Upper lobe of right lung (tissue), 1 donor: ENCODE data around the gene STXBP5. TPM values are rescaled to one million over a fixed set of nuclear protein-coding genes. Genes with fewer than 3 reads are reported as not detected.
A peak's percentile ranks its signal among the peaks of the same experiment; 100 is the strongest.

Experiments used
- ATAC-seq: fragments of 200-7000 bp; cut with Tn5 transposase; one replicate; pipeline ENCODE4 v1.9.1; 2020; ENCODE audit warnings: mild to moderate bottlenecking, moderate library complexity
- DNase-seq: peaks from one replicate; pipeline ENCODE4 v3.0.0-alpha.2; 2020
- H3K27ac ChIP-seq: fragments of 200-600 bp; one replicate; pipeline ENCODE4 v1.8.0; 2022
- H3K27me3 ChIP-seq: fragments of 200-600 bp; one replicate; pipeline ENCODE4 v1.8.0; 2022; ENCODE audit warnings: mild to moderate bottlenecking
- H3K36me3 ChIP-seq: fragments of 200-600 bp; one replicate; pipeline ENCODE4 v1.8.0; 2022
- H3K4me1 ChIP-seq: fragments of 200-600 bp; one replicate; pipeline ENCODE4 v1.8.0; 2022
- H3K4me3 ChIP-seq: fragments of 200-600 bp; one replicate; pipeline ENCODE4 v1.8.0; 2022; ENCODE audit warnings: mild to moderate bottlenecking
- H3K9me3 ChIP-seq: fragments of 200-600 bp; one replicate; pipeline ENCODE4 v1.8.0; 2022
- intact Hi-C: fragments of 100-400 bp; cut with DNase I; formaldehyde crosslinking; loops from one replicate; pipeline ENCODE4 v1.11.0; 2022
- total RNA-seq: library from RNA; stranded (reverse); fragmentation: NEBNext Ultra II Directional; extraction: Animal tissue kit (Norgen Biotek cat#: 25700); gene quantifications from one replicate; pipeline ENCODE4 v1.2.1, GENCODE V29; 2021
- TF ChIP-seq, protein P1 (sequence below): fragments of 200-600 bp; IDR thresholded peaks from one replicate; pipeline ENCODE4 v1.8.0; 2022; ENCODE audit warnings: antibody characterized with exemption
- donor health status: DM: no; HTN: yes; CAD: no; lungs with severe emphysema.

The STXBP5 gene
- total RNA-seq, 1 donor from 2014 or later, result 22.1 TPM

GRCh38 chr6:147219463-147219862 lies 15.2 kb downstream of the STXBP5 start:
- Histone ChIP-seq H3K36me3 (no peaks in the 10 kb centered on the region), H3K27me3 (no peaks in the 10 kb centered on the region), H3K27ac (no peak overlapping the region), H3K4me3 (no peak overlapping the region), H3K4me1 (peaks cover 6% of the 10 kb centered on the region), H3K9me3 (no peaks in the 10 kb centered on the region)
- intact Hi-C loops, result no loop called here
- DNase-seq (no peak), ATAC-seq (no peak)
- TF ChIP-seq, protein P1, sequence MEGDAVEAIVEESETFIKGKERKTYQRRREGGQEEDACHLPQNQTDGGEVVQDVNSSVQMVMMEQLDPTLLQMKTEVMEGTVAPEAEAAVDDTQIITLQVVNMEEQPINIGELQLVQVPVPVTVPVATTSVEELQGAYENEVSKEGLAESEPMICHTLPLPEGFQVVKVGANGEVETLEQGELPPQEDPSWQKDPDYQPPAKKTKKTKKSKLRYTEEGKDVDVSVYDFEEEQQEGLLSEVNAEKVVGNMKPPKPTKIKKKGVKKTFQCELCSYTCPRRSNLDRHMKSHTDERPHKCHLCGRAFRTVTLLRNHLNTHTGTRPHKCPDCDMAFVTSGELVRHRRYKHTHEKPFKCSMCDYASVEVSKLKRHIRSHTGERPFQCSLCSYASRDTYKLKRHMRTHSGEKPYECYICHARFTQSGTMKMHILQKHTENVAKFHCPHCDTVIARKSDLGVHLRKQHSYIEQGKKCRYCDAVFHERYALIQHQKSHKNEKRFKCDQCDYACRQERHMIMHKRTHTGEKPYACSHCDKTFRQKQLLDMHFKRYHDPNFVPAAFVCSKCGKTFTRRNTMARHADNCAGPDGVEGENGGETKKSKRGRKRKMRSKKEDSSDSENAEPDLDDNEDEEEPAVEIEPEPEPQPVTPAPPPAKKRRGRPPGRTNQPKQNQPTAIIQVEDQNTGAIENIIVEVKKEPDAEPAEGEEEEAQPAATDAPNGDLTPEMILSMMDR, result no peak

DNA sequence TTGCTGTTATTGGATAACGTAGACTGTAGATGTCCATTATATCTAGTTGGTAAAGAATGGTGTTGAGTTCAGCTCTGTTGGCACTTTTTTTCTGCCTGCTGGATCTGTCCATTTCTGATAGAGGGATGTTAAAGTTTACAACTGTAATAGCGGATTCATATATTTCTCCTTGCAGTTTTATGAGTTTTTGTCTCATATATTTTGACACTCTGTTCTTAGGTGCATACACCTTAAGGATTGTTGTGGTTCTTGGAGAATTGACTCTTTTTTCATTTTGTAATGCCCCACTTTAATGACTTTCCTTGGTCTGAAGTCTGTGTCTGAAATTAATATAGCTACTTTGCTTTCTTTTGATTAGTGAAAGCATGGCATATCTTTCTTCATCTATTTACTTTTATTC lies 16.1 kb downstream of the STXBP5 start:
- no peaks in the 10 kb centered on the region for H3K9me3 ChIP-seq
- H3K27me3 ChIP-seq, result no peaks in the 10 kb centered on the region
- H3K27ac ChIP-seq, result no peak overlapping the region
- no peak overlapping the region for H3K4me3 ChIP-seq
- TF ChIP-seq, protein P1, result no peak
- no peaks in the 10 kb centered on the region for H3K36me3 ChIP-seq
- DNase-seq (no peak), ATAC-seq (no peak)
- intact Hi-C loops, result no loop called here
- H3K4me1 ChIP-seq, result peaks cover 6% of the 10 kb centered on the region

DNA sequence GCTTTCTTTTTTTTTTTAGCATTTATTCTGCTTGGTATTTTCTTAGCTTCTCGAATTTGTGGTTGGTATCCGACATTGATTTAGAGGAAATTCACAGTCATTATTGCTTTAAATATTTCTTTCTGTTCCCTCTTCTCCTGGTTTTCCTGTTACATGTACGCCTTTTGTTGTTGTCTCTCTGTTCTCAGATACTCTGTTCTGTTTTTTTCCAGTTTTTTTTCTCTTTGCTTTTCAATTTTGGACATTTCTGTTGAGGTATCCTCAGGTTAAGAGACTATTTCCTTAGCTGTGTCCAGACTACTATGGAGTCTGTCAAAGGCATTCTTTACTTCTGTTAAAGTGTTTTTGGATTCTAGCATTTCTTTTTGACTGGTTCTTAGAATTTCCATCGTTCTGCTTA lies 17.5 kb downstream of the STXBP5 start:
- no peaks in the 10 kb centered on the region for H3K36me3 ChIP-seq
- intact Hi-C loops, result no loop called here
- DNase-seq (no peak), ATAC-seq (no peak)
- no peaks in the 10 kb centered on the region for H3K27me3 ChIP-seq
- peaks cover 6% of the 10 kb centered on the region for H3K4me1 ChIP-seq
- no peak overlapping the region for H3K4me3 ChIP-seq
- TF ChIP-seq, protein P1, result no peak
- H3K9me3 ChIP-seq, result no peaks in the 10 kb centered on the region
- H3K27ac ChIP-seq, result no peak overlapping the region

DNA sequence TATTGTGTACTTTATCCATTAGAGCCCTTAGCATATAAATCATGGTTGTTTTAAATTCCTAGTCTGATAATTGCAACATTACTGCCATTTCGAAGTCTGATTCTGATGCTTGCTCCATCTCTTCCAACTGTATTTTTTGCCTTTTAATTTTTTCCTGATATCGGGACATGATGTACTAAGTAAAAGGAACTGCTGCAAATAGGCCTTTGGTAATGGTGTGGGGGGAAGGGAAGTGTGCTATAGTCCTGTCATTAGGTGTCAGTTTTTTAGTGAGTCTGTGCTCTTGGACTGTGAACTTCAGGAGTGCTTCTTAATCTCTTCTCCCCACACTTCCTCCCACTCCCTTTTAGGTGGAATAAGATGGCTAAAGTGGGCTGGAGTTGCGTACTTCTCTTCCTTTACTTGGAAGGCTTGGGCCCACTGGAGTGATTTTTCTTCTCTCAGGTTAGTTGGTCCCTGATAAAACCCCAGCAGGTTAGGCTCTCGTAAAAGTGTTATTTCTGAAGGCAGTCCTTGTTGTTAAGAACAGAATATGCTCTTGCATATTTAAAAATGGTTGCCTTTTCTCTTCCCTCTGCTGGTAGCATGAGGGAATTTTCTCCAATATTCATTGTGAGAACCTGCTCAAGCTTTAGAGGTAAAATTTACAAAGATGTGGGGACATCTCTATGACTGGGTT lies 18.1 kb downstream of the STXBP5 start:
- Histone ChIP-seq H3K36me3 (no peaks in the 10 kb centered on the region), H3K9me3 (no peaks in the 10 kb centered on the region), H3K27me3 (no peaks in the 10 kb centered on the region), H3K4me1 (peaks cover 6% of the 10 kb centered on the region), H3K27ac (no peak overlapping the region), H3K4me3 (no peak overlapping the region)
- intact Hi-C loops, result no loop called here
- ATAC-seq, result peak; percentile 50
- no peak for DNase-seq
- TF ChIP-seq, protein P1, result peak; percentile 46

DNA sequence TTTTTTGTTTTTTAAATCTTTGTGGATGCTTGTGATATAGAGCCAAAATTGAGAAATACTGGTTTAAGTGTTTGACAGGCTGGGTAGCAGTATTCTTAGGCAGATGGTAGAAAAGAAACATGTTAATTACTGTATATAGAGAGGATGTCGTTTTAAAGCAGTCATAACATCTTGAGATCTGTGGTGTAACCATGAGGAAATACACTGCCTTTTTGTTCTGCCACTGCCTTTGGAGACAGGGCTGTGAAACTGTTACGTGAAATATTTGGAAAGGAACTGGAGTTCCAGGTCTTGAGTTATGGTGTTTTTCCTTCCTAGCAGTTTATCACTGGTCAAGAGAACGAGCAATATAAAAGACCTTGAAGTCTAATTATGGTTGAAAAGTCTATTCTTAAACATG lies 19.5 kb downstream of the STXBP5 start:
- no peak for ATAC-seq
- intact Hi-C loops, result no loop called here

More for the DNA sequence above, 19.5 kb downstream of the STXBP5 start:
- H3K9me3 ChIP-seq, result no peaks in the 10 kb centered on the region
- no peak overlapping the region for H3K27ac ChIP-seq
- no peak overlapping the region for H3K4me3 ChIP-seq
- peaks cover 6% of the 10 kb centered on the region for H3K4me1 ChIP-seq
- no peaks in the 10 kb centered on the region for H3K36me3 ChIP-seq
- no peaks in the 10 kb centered on the region for H3K27me3 ChIP-seq
- TF ChIP-seq, protein P1, result no peak
- no peak for DNase-seq
